RKO (cell line): Measurements from ENCODE around the gene PLIN4.
"Not testable (repeated sequence)": the region's sequence is repeated elsewhere in the genome, so short reads cannot be mapped to it uniquely, and the experiment has no call there.

Experiments used
- DNase-seq: peaks from one replicate; pipeline ENCODE4 v3.0.0-alpha.2; 2016; ENCODE audit warnings: low spot score

Gene PLIN4

GRCh38 chr19:4518345-4519171 lies at the start of gene PLIN4:
Gene PLIN4, minus strand, starts transcription at chr19:4518486. Its CDS starts 214 bp downstream, at chr19:4518272.
- DNase-seq, result no peak

GRCh38 chr19:4567584-4568071 lies 49.3 kb upstream of the PLIN4 start:
- DNase-seq, result no peak

- no peak for DNase-seq
Observed at GRCh38 chr19:4566402-4567051, 48.2 kb upstream of the PLIN4 start.

- DNase-seq, result not testable (repeated sequence)
Observed at GRCh38 chr19:4563562-4563961, 45.3 kb upstream of the PLIN4 start.

- not testable (repeated sequence) for DNase-seq
Observed at GRCh38 chr19:4562085-4562484, 43.8 kb upstream of the PLIN4 start.

- no peak for DNase-seq
Observed at GRCh38 chr19:4559569-4559968, 41.3 kb upstream of the PLIN4 start, which contains the start of gene SEMA6B. Gene SEMA6B, minus strand, starts transcription at chr19:4559684. Its CDS starts 1,227 bp downstream, at chr19:4558457.

GRCh38 chr19:4557971-4558941 lies 40.0 kb upstream of the PLIN4 start:
- DNase-seq, result no peak

- no peak for DNase-seq
Observed at GRCh38 chr19:4557144-4557970, 39.1 kb upstream of the PLIN4 start.

GRCh38 chr19:4556597-4557127 lies 38.4 kb upstream of the PLIN4 start:
- peak; percentile 68 for DNase-seq

- DNase-seq, result no peak
Observed at GRCh38 chr19:4555657-4556561, 37.6 kb upstream of the PLIN4 start.

GRCh38 chr19:4554717-4555116 lies 36.4 kb upstream of the PLIN4 start:
- DNase-seq, result no peak

- DNase-seq, result no peak
Observed at GRCh38 chr19:4553775-4554174, 35.5 kb upstream of the PLIN4 start.

- no peak for DNase-seq
Observed at GRCh38 chr19:4553092-4553695, 34.9 kb upstream of the PLIN4 start.

GRCh38 chr19:4552525-4552819 lies 34.2 kb upstream of the PLIN4 start:
- no peak for DNase-seq

GRCh38 chr19:4550479-4551050 lies 32.3 kb upstream of the PLIN4 start:
- DNase-seq, result no peak

GRCh38 chr19:4550018-4550417 lies 31.7 kb upstream of the PLIN4 start:
- no peak for DNase-seq

- no peak for DNase-seq
Observed at GRCh38 chr19:4548238-4548584, 29.9 kb upstream of the PLIN4 start.

GRCh38 chr19:4547303-4548237 lies 29.3 kb upstream of the PLIN4 start:
- DNase-seq, result no peak
